ENCODE results near the gene RHOB. TPM values are rescaled to one million over a fixed set of nuclear protein-coding genes. Genes with fewer than 3 reads are reported as not detected.

The RHOB gene
- total and polyA plus RNA-seq, 2 of the 13 experiments (the other 11 are each of a cell fraction or from before 2014, with no cell fraction given), result 192 to 268 TPM

DNA sequence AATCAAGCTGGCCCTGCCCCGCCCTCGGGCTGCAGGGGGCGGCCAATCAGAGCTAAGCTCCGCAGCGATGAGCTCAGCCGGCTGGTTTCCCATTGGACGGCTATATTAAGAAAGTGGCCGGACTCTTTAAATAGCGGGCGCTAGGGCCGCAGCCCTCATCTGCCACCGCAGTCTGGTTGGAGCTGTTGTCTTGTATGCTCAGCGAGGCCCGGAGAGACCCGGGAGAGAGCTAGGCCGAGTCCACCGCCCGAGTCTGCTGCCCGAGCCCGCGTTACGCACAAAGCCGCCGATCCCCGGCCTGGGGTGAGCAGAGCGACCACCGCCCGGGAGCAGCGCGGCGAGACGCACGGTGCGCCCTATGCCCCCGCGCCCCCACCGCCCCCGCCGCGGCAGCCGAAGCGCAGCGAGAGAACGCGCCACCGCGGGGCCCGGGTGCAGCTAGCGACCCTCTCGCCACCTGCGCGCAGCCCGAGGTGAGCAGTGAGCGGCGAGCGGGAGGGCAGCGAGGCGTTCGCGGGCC is at the start of gene RHOB (continued):
- TF ChIP-seq, protein P1, sequence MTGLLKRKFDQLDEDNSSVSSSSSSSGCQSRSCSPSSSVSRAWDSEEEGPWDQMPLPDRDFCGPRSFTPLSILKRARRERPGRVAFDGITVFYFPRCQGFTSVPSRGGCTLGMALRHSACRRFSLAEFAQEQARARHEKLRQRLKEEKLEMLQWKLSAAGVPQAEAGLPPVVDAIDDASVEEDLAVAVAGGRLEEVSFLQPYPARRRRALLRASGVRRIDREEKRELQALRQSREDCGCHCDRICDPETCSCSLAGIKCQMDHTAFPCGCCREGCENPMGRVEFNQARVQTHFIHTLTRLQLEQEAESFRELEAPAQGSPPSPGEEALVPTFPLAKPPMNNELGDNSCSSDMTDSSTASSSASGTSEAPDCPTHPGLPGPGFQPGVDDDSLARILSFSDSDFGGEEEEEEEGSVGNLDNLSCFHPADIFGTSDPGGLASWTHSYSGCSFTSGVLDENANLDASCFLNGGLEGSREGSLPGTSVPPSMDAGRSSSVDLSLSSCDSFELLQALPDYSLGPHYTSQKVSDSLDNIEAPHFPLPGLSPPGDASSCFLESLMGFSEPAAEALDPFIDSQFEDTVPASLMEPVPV (CRISPR knock-in tag; IDR thresholded peaks at IDR 0.05), result no peak; the same call in 1 of the 2 replicates
- TF ChIP-seq, protein P2, sequence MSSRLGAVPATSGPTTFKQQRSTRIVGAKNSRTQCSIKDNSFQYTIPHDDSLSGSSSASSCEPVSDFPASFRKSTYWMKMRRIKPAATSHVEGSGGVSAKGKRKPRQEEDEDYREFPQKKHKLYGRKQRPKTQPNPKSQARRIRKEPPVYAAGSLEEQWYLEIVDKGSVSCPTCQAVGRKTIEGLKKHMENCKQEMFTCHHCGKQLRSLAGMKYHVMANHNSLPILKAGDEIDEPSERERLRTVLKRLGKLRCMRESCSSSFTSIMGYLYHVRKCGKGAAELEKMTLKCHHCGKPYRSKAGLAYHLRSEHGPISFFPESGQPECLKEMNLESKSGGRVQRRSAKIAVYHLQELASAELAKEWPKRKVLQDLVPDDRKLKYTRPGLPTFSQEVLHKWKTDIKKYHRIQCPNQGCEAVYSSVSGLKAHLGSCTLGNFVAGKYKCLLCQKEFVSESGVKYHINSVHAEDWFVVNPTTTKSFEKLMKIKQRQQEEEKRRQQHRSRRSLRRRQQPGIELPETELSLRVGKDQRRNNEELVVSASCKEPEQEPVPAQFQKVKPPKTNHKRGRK (CRISPR knock-in tag; IDR thresholded peaks at IDR 0.05), result no peak
- TF ChIP-seq MZF1 (CRISPR knock-in tag; IDR thresholded peaks at IDR 0.05; ENCODE audit: borderline replicate concordance) (peak; percentile 75; the same call in 1 of the 2 replicates), ZNF782 (CRISPR knock-in tag; IDR thresholded peaks at IDR 0.05; ENCODE audit: borderline replicate concordance) (peak; percentile 91; the same call in 1 of the 2 replicates), ZNF260 (CRISPR knock-in tag; IDR thresholded peaks at IDR 0.05; ENCODE audit: borderline replicate concordance, low read depth) (no peak), ISL2 (CRISPR knock-in tag; IDR thresholded peaks at IDR 0.05) (peak; percentile 90), HES4 (CRISPR knock-in tag; IDR thresholded peaks at IDR 0.05; ENCODE audit: borderline replicate concordance) (peak; percentile 97), ZNF724P (CRISPR knock-in tag; IDR thresholded peaks at IDR 0.05; ENCODE audit: borderline replicate concordance) (peak; percentile 85), SP140L (CRISPR knock-in tag; IDR thresholded peaks at IDR 0.05; ENCODE audit: borderline replicate concordance) (peak; percentile 84; the same call in 1 of the 2 replicates), MED8 (CRISPR knock-in tag; IDR thresholded peaks at IDR 0.05; ENCODE audit: insufficient replicate concordance) (peak; percentile 84), RCOR2 (CRISPR knock-in tag; IDR thresholded peaks at IDR 0.05) (no peak), JUND (CRISPR knock-in tag; IDR thresholded peaks at IDR 0.05) (0 out of 2 replicates have a peak, but pooled peaks have one; percentile 19), RFXAP (CRISPR knock-in tag; IDR thresholded peaks at IDR 0.05; ENCODE audit: borderline replicate concordance) (peak; percentile 99)
- TF ChIP-seq, protein P3, sequence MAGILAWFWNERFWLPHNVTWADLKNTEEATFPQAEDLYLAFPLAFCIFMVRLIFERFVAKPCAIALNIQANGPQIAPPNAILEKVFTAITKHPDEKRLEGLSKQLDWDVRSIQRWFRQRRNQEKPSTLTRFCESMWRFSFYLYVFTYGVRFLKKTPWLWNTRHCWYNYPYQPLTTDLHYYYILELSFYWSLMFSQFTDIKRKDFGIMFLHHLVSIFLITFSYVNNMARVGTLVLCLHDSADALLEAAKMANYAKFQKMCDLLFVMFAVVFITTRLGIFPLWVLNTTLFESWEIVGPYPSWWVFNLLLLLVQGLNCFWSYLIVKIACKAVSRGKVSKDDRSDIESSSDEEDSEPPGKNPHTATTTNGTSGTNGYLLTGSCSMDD (CRISPR knock-in tag; IDR thresholded peaks at IDR 0.05), result no peak
- TF ChIP-seq, protein P4, sequence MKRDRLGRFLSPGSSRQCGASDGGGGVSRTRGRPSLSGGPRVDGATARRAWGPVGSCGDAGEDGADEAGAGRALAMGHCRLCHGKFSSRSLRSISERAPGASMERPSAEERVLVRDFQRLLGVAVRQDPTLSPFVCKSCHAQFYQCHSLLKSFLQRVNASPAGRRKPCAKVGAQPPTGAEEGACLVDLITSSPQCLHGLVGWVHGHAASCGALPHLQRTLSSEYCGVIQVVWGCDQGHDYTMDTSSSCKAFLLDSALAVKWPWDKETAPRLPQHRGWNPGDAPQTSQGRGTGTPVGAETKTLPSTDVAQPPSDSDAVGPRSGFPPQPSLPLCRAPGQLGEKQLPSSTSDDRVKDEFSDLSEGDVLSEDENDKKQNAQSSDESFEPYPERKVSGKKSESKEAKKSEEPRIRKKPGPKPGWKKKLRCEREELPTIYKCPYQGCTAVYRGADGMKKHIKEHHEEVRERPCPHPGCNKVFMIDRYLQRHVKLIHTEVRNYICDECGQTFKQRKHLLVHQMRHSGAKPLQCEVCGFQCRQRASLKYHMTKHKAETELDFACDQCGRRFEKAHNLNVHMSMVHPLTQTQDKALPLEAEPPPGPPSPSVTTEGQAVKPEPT (CRISPR knock-in tag; IDR thresholded peaks at IDR 0.05; ENCODE audit: low read depth), result no peak
- TF ChIP-seq, protein P5, sequence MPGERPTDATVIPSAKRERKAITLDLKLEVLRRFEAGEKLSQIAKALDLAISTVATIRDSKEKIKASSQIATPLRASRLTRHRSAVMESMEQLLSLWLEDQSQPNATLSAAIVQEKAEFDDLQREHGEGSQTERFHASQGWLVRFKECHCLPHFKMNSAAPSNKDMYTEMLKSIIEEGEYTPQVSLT (CRISPR knock-in tag; IDR thresholded peaks at IDR 0.05; ENCODE audit: borderline replicate concordance, low read depth), result no peak
- TF ChIP-seq, protein P6, sequence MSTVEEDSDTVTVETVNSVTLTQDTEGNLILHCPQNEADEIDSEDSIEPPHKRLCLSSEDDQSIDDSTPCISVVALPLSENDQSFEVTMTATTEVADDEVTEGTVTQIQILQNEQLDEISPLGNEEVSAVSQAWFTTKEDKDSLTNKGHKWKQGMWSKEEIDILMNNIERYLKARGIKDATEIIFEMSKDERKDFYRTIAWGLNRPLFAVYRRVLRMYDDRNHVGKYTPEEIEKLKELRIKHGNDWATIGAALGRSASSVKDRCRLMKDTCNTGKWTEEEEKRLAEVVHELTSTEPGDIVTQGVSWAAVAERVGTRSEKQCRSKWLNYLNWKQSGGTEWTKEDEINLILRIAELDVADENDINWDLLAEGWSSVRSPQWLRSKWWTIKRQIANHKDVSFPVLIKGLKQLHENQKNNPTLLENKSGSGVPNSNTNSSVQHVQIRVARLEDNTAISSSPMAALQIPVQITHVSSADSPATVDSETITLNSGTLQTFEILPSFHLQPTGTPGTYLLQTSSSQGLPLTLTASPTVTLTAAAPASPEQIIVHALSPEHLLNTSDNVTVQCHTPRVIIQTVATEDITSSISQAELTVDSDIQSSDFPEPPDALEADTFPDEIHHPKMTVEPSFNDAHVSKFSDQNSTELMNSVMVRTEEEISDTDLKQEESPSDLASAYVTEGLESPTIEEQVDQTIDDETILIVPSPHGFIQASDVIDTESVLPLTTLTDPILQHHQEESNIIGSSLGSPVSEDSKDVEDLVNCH (CRISPR knock-in tag; IDR thresholded peaks at IDR 0.05), result no peak
- TF ChIP-seq, protein P7, sequence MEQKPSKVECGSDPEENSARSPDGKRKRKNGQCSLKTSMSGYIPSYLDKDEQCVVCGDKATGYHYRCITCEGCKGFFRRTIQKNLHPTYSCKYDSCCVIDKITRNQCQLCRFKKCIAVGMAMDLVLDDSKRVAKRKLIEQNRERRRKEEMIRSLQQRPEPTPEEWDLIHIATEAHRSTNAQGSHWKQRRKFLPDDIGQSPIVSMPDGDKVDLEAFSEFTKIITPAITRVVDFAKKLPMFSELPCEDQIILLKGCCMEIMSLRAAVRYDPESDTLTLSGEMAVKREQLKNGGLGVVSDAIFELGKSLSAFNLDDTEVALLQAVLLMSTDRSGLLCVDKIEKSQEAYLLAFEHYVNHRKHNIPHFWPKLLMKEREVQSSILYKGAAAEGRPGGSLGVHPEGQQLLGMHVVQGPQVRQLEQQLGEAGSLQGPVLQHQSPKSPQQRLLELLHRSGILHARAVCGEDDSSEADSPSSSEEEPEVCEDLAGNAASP (CRISPR knock-in tag; IDR thresholded peaks at IDR 0.05; ENCODE audit: borderline replicate concordance), result peak; percentile 56
